A549 (cell line): ENCODE measurements around the gene PDK2. TPM values are rescaled to one million over a fixed set of nuclear protein-coding genes. Genes with fewer than 3 reads are reported as not detected.

Experiments
- ATAC-seq, 2 experiments: fragments of 200-7000 bp in 1 of 2; fragments of >200 bp in 1 of 2; cut with Nextera tagmentation in 1 of 2; cut with Tn5 transposase in 1 of 2; 3 replicates each; pipeline versions ENCODE4 v1.8.0 to v1.9.1; 2018 to 2020; ENCODE audit warnings: mild to moderate bottlenecking in 1 of 2, moderate library complexity in 1 of 2
- CTCF ChIA-PET: fragments of 300-600 bp; sonication (Branson Sonifier 250); formaldehyde crosslinking; extraction: SDS; loops from one replicate; lab custom pipeline; 2021; ENCODE audit warnings: antibody characterized with exemption, inconsistent platforms; lab: Yijun Ruan, JAX
- POLR2A ChIA-PET: fragments of 350-600 bp; formaldehyde crosslinking; extraction: SDS; loops from one replicate; lab custom pipeline; 2021; ENCODE audit warnings: antibody characterized with exemption, inconsistent platforms; lab: Yijun Ruan, JAX
- DNase-seq, 2 experiments: peaks; one replicate each; pipeline versions ENCODE4 v3.0.0 to v3.0.0-alpha.2; 2011 to 2016; ENCODE audit warnings: low read depth in 1 of 2, low spot score in 1 of 2
- FAIRE-seq: peaks from 2 replicates; lab custom pipeline; 2011; peaks lifted over from hg19 to GRCh38; lab: Jason Lieb, UNC
- H3K27ac ChIP-seq, 2 experiments: fragments of >200 bp; sonication (Bioruptor Twin); formaldehyde crosslinking; 3 replicates each; pipeline ENCODE4 v1.5.1; 2016 to 2017
- H3K4me1 ChIP-seq: fragments of >200 bp; sonication (Bioruptor Twin); formaldehyde crosslinking; 3 replicates; pipeline ENCODE4 v1.6.1; 2016
- H3K4me2 ChIP-seq: fragments of >200 bp; sonication (Bioruptor Twin); formaldehyde crosslinking; 3 replicates; pipeline ENCODE4 v1.6.1; 2016
- H3K4me3 ChIP-seq: fragments of >200 bp; sonication (Bioruptor Twin); formaldehyde crosslinking; 3 replicates; pipeline ENCODE4 v1.5.1; 2016
- H3K9me3 ChIP-seq: fragments of >200 bp; sonication (Bioruptor Twin); formaldehyde crosslinking; 3 replicates; pipeline ENCODE4 v1.6.1; 2016
- ATOH8 ChIP-seq: fragments of 250-450 bp; sonication (Bioruptor Pico); IDR thresholded peaks from 2 replicates; pipeline ENCODE4 v1.5.0; 2020; ENCODE audit warnings: low read depth, mild to moderate bottlenecking, moderate library complexity
- CBX2 ChIP-seq: fragments of 200-600 bp; sonication (generic); IDR thresholded peaks from 2 replicates; pipeline ENCODE4 v1.6.1; 2016; ENCODE audit warnings: low read depth, mild to moderate bottlenecking, borderline replicate concordance
- CBX8 ChIP-seq: fragments of 200-600 bp; sonication (generic); IDR thresholded peaks from 2 replicates; pipeline ENCODE4 v1.6.1; 2016
- CTCF ChIP-seq: fragments of >200 bp; sonication (Bioruptor Twin); formaldehyde crosslinking; IDR thresholded peaks from 3 replicates; pipeline ENCODE4 v1.5.1; 2016
- E2F6 ChIP-seq: IDR thresholded peaks from 2 replicates; pipeline ENCODE4 v1.6.1; 2012; ENCODE audit warnings: low read depth, borderline replicate concordance
- FOXS1 ChIP-seq: fragments of 250-450 bp; sonication (Bioruptor Pico); IDR thresholded peaks from 2 replicates; pipeline ENCODE4 v1.5.0; 2020; ENCODE audit warnings: mild to moderate bottlenecking, moderate library complexity
- GATA3 ChIP-seq: IDR thresholded peaks from 2 replicates; pipeline ENCODE4 v1.6.1; 2012; ENCODE audit warnings: borderline replicate concordance
- HEYL ChIP-seq: fragments of 250-450 bp; sonication (Bioruptor Pico); IDR thresholded peaks from 2 replicates; pipeline ENCODE4 v1.8.0; 2021; ENCODE audit warnings: mild to moderate bottlenecking, moderate library complexity
- HMGXB4 ChIP-seq: fragments of 250-450 bp; sonication (Bioruptor Pico); IDR thresholded peaks from 2 replicates; pipeline ENCODE4 v1.5.0; 2021; ENCODE audit warnings: mild to moderate bottlenecking, moderate library complexity, borderline replicate concordance
- HOXB13 ChIP-seq: fragments of 250-450 bp; sonication (Bioruptor Pico); IDR thresholded peaks from 2 replicates; pipeline ENCODE4 v1.5.0; 2020; ENCODE audit warnings: low read depth, mild to moderate bottlenecking, moderate library complexity
- JUN ChIP-seq, 2 experiments: fragments of >200 bp; sonication (Bioruptor Twin); formaldehyde crosslinking; IDR thresholded peaks; 2 replicates in 1 of 2; 3 replicates in 1 of 2; pipeline ENCODE4 v1.6.1; 2016 to 2017
- JUNB ChIP-seq: fragments of >200 bp; sonication (Bioruptor Twin); formaldehyde crosslinking; IDR thresholded peaks from 2 replicates; pipeline ENCODE4 v1.6.1; 2016
- KDM1A ChIP-seq: fragments of 200-600 bp; sonication (generic); IDR thresholded peaks from 2 replicates; pipeline ENCODE4 v1.6.1; 2016; ENCODE audit warnings: low read depth, mild to moderate bottlenecking
- MYC ChIP-seq: IDR thresholded peaks from 2 replicates; pipeline ENCODE4 v1.6.1; 2012; ENCODE audit warnings: mild to moderate bottlenecking, inconsistent platforms, low read length, improper control_type of control experiment, borderline replicate concordance
- POLR2A ChIP-seq: IDR thresholded peaks from 2 replicates; pipeline ENCODE4 v1.6.1; 2012; ENCODE audit warnings: mild to moderate bottlenecking, low read length
- RAD21 ChIP-seq, 2 experiments: fragments of >200 bp in 1 of 2; sonication (Bioruptor Twin) in 1 of 2; formaldehyde crosslinking in 1 of 2; IDR thresholded peaks in 1 of 2; conservative IDR thresholded peaks in 1 of 2; 2 replicates in 1 of 2; 3 replicates in 1 of 2; pipeline ENCODE4 v1.6.1; 2012 to 2018; ENCODE audit warnings: inconsistent platforms in 1 of 2
- RCOR1 ChIP-seq: fragments of 150-350 bp; IDR thresholded peaks from 2 replicates; pipeline ENCODE4 v1.6.1; 2014; ENCODE audit warnings: antibody characterized with exemption, low read length, low read depth
- REST ChIP-seq: fragments of 200-600 bp; sonication (generic); IDR thresholded peaks from 2 replicates; pipeline ENCODE4 v1.6.1; 2016; ENCODE audit warnings: antibody characterized with exemption, mild to moderate bottlenecking, moderate library complexity
- SMC3 ChIP-seq: fragments of >200 bp; sonication (Bioruptor Twin); formaldehyde crosslinking; IDR thresholded peaks from 3 replicates; pipeline ENCODE4 v1.6.1; 2018; ENCODE audit warnings: inconsistent platforms
- ZNF302 ChIP-seq: fragments of 250-450 bp; sonication (Bioruptor Pico); IDR thresholded peaks from 2 replicates; pipeline ENCODE4 v1.9.0; 2021; ENCODE audit warnings: inconsistent platforms, mild to moderate bottlenecking, moderate library complexity
- ZSCAN20 ChIP-seq: fragments of 250-450 bp; sonication (Bioruptor Pico); IDR thresholded peaks from 2 replicates; pipeline ENCODE4 v1.8.0; 2022; ENCODE audit warnings: mild to moderate bottlenecking, moderate library complexity
- WGBS: methylation state at CpG from one replicate; pipeline ENCODE4 v1.1.6; 2017; ENCODE audit errors: missing lambda C conversion rate; 5-methylcytosine and 5-hydroxymethylcytosine counted together
- polyA plus RNA-seq, 4 experiments: library from polyadenylated mRNA; depleted of rRNA in 3 of 4; stranded (reverse); fragments of >200 nt; fragmentation: RNase III in 1 of 4; extraction: RNeasy Plus Mini Kit Qiagen cat#74134 plus additional on column Dnase treatment in 1 of 4; gene quantifications; 2 replicates in 3 of 4; 3 replicates in 1 of 4; pipeline ENCODE4 v1.2.3, GENCODE V29; 2011 to 2017
- TF ChIP-seq, protein P1 (sequence below): IDR thresholded peaks from 2 replicates; pipeline ENCODE4 v1.6.1; 2012

The PDK2 gene
- polyA plus RNA-seq, 2 of the 4 experiments (the other 2 are of a cell fraction) = 14.1 to 28.5 TPM

DNA sequence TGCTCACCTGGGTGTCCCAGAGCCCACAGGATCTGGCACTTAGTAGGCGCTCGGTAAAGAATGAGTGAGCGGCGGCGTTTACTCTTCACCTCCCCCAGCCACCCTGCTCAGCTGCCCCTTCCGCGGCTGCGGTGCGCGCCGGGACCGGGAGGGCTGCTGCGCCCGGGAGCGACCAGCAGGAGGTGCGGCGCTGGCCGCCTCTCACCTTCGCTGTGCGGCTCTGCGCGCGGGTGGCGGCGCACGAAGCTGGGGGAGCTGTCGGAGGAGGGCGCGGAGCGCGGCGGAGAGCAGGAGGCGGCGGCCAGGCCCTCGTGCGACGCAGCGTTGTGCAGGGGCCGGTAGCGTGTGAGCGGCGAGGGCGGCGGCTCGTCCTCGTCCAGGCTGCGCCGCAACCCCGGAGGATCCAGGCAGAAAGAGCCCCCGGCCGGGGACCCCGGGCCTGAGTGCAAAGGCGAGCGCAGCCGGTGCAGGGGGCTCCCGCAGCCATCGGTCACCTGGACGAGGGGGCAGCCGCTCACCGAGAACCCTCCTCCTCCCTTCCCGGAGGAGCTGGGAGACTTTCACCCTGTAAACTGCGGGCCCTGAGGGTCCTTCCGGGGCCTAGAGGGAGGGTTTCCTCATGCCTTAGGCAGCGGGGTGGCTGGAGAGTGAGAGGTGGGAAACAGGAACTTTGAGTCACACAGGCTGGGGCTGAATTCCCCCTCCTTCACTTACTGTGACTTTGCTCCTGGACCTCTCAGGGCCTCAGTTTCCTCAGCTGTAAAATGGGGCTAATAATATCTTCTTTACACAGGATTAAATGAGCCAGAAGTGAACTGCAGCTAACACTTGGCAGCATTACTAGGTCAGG, 22.3 kb downstream of the PDK2 start:
- peak overlapping the region; percentile 69 for H3K4me2 ChIP-seq
- WGBS = 27% methylated on average over 44 of the region's 64 CpGs

GRCh38 chr17:50118076-50118827, 23.1 kb downstream of the PDK2 start:
- ChIA-PET POLR2A (no interaction called here), CTCF (interaction anchor here (1.3 to 60.2 kb wide), 15 partner anchors 11 to 179 kb away, joined by 3 to 1356 read pairs (median 8); partner anchors contain the start of genes PDK2, PPP1R9B, SAMD14 and SGCA)
- H3K4me3 ChIP-seq = no peak overlapping the region
- FAIRE-seq = no peak
- 81% methylated on average over 22 of the region's 23 CpGs for WGBS
- H3K27ac ChIP-seq = no peak overlapping the region
- peaks cover 5% of the 10 kb centered on the region; the same call in 1 of the 3 replicates for H3K4me1 ChIP-seq
- no peaks in the 10 kb centered on the region for H3K9me3 ChIP-seq
- no peak overlapping the region for H3K4me2 ChIP-seq
- no peak for DNase-seq
- no peak for ATAC-seq
- TF ChIP-seq RCOR1 (no peak), KDM1A (no peak), CBX8 (no peak), HMGXB4 (no peak), ZSCAN20 (CRISPR knock-in tag) (no peak), POLR2A (no peak), JUN (IDR thresholded peaks at IDR 0.05) (no peak), MYC (no peak), HOXB13 (CRISPR knock-in tag) (no peak), GATA3 (no peak), ZNF302 (CRISPR knock-in tag) (no peak), JUNB (no peak), REST (no peak)

More for the DNA sequence above, 22.3 kb downstream of the PDK2 start:
- CTCF ChIA-PET = interaction anchor here (0.8 to 60.2 kb wide), 19 partner anchors 12 to 181 kb away, joined by 3 to 1356 read pairs (median 7); partner anchors contain the start of genes PDK2, PPP1R9B, SAMD14 and SGCA
- DNase-seq (peak; percentile 74 to 78), FAIRE-seq (no peak), ATAC-seq (peak; percentile 72 to 91)
- peaks cover 5% of the 10 kb centered on the region; the same call in 1 of the 3 replicates for H3K4me1 ChIP-seq
- peak; percentile 79; the same call in 1 of the 2 replicates for TF ChIP-seq E2F6
- peak; percentile 53; the same call in 2 of the 3 replicates for TF ChIP-seq CTCF
- peak; percentile 59 for TF ChIP-seq SMC3
- TF ChIP-seq HEYL (CRISPR knock-in tag) = no peak
- TF ChIP-seq ATOH8 = no peak
- peak; percentile 58; the same call in 1 of the 2 replicates for TF ChIP-seq KDM1A
- TF ChIP-seq, protein P1, sequence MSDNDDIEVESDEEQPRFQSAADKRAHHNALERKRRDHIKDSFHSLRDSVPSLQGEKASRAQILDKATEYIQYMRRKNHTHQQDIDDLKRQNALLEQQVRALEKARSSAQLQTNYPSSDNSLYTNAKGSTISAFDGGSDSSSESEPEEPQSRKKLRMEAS = peak; percentile 66
- no peak for TF ChIP-seq FOXS1 (CRISPR knock-in tag)
- TF ChIP-seq CBX2 = no peak
- peak; percentile 40 to 51; a peak in 4 of 5 replicates for TF ChIP-seq RAD21 (conservative IDR thresholded peaks at IDR 0.05 in 1 of 2, IDR thresholded peaks at IDR 0.05 in 1 of 2)
- H3K27ac ChIP-seq = peak overlapping the region in 1 of 2 experiments; percentile 14; a peak in 1 of 6 replicates
- no peak overlapping the region for H3K4me3 ChIP-seq
- no peaks in the 10 kb centered on the region for H3K9me3 ChIP-seq
- POLR2A ChIA-PET = interaction anchor here (1.1 kb wide), 1 partner anchor 43 kb away, joined by 3 read pairs; no protein-coding TSS in a partner anchor
